ENCODE data around the gene KNSTRN. TPM values are rescaled to one million over a fixed set of nuclear protein-coding genes. Genes with fewer than 3 reads are reported as not detected.
A peak's percentile ranks its signal among the peaks of the same experiment; 100 is the strongest.

Gene KNSTRN
- total RNA-seq, 1 donor from 2014 or later: 26.0 TPM

DNA sequence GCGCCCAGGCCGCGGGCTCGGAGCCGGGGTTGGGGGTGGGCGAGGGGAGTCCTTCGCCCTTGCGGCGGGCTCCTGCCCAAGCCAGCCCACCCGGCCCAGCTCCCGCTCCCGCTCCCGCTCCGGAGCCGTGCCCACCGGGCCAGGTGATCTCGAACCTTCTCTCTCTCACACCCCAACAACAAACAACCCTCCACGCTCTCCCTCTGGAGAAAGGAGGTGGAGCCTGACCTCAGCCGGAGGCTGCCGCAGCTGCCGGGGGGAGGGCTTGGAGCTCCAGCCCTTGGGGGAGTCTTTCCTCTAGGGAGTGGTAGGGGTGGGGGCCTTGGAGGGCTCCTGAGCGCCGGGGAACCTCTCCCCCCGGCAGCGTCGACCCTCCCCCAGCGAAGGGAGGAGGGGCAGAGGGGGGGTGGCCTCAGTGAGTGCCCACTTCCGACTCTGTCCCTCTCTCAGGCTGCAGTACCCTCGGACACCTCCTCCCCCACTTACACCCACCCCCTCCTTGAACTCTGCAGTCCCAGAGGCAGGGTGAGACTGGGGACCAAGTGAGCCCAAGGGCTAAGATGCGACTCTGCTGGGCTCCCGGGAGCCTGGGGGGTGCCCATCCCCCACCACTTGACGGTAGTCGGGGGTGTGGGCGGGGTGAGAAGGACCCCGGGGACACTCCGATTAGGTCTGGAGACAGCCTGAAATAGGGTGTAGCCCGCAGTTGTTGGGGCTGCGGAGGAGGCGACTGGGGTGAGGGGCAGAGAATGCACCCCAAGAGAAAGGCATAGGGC is 53.8 kb downstream of the KNSTRN start:
- no peak overlapping the region for H3K27ac Mint-ChIP-seq (ENCODE audit: unreplicated experiment)
- TF ChIP-seq, protein P1, sequence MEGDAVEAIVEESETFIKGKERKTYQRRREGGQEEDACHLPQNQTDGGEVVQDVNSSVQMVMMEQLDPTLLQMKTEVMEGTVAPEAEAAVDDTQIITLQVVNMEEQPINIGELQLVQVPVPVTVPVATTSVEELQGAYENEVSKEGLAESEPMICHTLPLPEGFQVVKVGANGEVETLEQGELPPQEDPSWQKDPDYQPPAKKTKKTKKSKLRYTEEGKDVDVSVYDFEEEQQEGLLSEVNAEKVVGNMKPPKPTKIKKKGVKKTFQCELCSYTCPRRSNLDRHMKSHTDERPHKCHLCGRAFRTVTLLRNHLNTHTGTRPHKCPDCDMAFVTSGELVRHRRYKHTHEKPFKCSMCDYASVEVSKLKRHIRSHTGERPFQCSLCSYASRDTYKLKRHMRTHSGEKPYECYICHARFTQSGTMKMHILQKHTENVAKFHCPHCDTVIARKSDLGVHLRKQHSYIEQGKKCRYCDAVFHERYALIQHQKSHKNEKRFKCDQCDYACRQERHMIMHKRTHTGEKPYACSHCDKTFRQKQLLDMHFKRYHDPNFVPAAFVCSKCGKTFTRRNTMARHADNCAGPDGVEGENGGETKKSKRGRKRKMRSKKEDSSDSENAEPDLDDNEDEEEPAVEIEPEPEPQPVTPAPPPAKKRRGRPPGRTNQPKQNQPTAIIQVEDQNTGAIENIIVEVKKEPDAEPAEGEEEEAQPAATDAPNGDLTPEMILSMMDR (IDR thresholded peaks at IDR 0.05; ENCODE audit: unreplicated experiment): no peak
- no peaks in the 10 kb centered on the region for H3K36me3 Mint-ChIP-seq (ENCODE audit: low read depth, unreplicated experiment)
- H3K9me3 Mint-ChIP-seq (ENCODE audit: unreplicated experiment): no peaks in the 10 kb centered on the region
- peak overlapping the region; percentile 76 for H3K4me3 Mint-ChIP-seq (ENCODE audit: unreplicated experiment)
- peaks cover 38% of the 10 kb centered on the region for H3K27me3 Mint-ChIP-seq (ENCODE audit: unreplicated experiment)
- H3K4me1 Mint-ChIP-seq (ENCODE audit: unreplicated experiment): peaks cover 22% of the 10 kb centered on the region
- no peak for DNase-seq (ENCODE audit: low spot score)

DNA sequence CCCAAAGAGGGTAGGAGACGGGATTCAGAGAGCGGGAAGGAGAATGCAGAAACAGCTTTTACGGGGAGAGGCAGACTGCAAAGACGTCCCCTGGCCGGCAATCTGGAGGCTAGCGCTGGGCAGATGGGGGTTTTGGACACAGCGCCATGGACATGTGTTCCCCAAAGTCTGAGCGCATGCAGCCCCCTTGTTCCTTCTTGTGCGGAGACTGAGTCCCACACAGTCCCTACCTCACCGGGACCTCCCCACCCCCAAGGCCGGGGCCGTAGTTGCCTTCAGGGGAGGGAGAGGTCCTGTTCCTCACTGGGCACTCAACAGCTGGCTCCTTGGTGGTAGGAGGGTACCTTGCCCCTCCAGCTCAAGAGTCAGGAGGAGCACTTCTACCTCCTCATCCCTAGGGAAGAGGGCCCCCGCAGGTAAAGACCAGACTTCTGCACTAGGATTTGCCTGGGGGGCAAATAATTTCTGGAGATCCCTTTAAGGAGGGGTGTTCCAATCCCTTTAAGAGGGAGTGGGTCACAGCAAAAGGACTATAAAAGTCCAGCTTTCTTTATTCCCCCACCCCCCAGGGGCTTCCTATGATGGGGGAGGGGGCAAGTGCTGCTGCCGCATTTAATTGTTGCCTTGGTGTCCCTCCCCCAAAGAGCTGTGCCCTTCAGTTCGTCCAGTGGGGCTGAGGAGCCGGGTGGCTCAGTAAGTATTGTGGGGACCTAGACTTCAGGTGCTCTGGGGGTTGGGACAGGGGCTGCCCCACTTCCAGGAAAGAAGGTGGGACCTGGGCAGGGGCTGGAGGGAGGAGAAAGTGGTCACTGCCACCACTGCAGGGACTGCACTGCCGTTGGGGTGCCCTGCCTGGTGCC is 54.6 kb downstream of the KNSTRN start:
- H3K4me1 Mint-ChIP-seq (ENCODE audit: unreplicated experiment): peaks cover 22% of the 10 kb centered on the region
- no peaks in the 10 kb centered on the region for H3K9me3 Mint-ChIP-seq (ENCODE audit: unreplicated experiment)
- H3K27me3 Mint-ChIP-seq (ENCODE audit: unreplicated experiment): peaks cover 38% of the 10 kb centered on the region
- no peaks in the 10 kb centered on the region for H3K36me3 Mint-ChIP-seq (ENCODE audit: low read depth, unreplicated experiment)
- TF ChIP-seq, protein P1 (IDR thresholded peaks at IDR 0.05; ENCODE audit: unreplicated experiment): no peak
- H3K27ac Mint-ChIP-seq (ENCODE audit: unreplicated experiment): no peak overlapping the region
- no peak for DNase-seq (ENCODE audit: low spot score)
- peak overlapping the region; percentile 76 for H3K4me3 Mint-ChIP-seq (ENCODE audit: unreplicated experiment)

DNA sequence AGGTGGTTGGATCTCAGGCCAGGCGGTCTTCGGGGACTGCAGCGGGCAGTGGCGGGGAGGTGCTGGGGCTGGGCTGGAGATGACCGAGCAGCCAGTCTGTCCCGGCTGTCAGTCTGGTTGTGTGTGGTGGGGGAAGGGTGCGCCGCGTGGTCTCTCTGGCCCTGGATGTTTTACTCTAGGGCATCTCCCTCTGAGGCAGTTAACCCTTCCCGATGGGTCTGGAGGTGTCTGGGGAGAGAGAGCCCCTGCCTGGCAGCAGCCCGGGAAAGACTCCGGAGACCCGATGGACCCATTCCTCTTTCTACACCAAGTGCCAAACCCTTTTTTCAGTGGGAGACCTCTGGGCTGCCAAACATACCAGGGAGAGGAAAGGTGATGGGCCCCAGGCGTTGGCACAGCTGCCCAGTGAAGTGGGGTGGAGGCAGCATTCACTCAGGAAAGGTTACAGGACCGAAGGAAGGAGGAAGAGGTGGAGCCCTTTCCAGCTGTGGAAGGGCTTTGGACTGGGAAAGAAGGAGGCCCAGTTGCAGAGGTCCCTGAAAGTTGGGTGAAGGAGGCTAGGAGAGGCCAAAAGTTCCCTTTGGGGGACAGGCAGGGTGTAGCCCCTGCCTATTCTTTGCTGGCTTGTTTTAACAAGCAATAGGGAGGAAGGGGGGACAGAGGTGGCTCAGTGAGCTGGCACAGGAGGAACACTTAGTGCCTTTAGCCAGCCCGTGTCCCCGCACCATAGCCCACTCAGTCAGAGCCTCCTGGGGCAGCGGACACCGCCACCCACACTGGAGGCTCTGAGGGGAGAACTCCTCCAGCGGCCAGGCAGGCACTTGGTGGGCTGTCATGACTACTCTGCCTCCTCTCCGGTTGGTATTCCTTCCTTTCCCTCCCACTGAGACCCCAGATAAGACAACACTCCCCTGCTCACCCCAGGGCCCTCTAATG is 55.5 kb downstream of the KNSTRN start:
- Mint-ChIP-seq H3K27me3 (ENCODE audit: unreplicated experiment) (peaks cover 44% of the 10 kb centered on the region), H3K36me3 (ENCODE audit: low read depth, unreplicated experiment) (peaks cover 3% of the 10 kb centered on the region), H3K27ac (ENCODE audit: unreplicated experiment) (peak overlapping the region; percentile 42), H3K4me3 (ENCODE audit: unreplicated experiment) (peak overlapping the region; percentile 73), H3K9me3 (ENCODE audit: unreplicated experiment) (no peaks in the 10 kb centered on the region), H3K4me1 (ENCODE audit: unreplicated experiment) (peaks cover 29% of the 10 kb centered on the region)
- TF ChIP-seq, protein P1 (IDR thresholded peaks at IDR 0.05; ENCODE audit: unreplicated experiment): no peak
- DNase-seq (ENCODE audit: low spot score): no peak

DNA sequence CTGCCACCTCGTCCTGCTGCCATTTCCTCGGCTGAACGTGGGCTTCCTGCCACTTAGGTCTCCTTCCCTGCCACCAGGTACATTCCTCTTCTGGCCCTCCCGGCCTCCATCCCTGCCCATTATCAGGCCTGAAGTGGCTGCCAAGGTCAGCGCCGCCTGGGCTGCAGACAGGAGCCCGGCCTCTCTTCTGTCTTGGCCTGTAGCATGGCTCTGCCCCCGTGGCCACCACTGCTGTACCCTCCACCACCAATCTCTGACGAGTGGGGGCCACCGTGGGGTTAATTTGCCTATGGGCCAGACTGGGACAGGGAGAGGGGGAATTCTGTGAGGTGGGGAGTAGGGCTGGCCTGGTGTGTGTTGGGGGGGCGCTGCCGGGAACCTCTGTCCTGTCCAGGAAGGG is 56.2 kb downstream of the KNSTRN start:
- peaks cover 36% of the 10 kb centered on the region for H3K4me1 Mint-ChIP-seq (ENCODE audit: unreplicated experiment)
- TF ChIP-seq, protein P1 (IDR thresholded peaks at IDR 0.05; ENCODE audit: unreplicated experiment): no peak
- no peaks in the 10 kb centered on the region for H3K9me3 Mint-ChIP-seq (ENCODE audit: unreplicated experiment)
- H3K27me3 Mint-ChIP-seq (ENCODE audit: unreplicated experiment): peaks cover 44% of the 10 kb centered on the region
- peak overlapping the region; percentile 73 for H3K4me3 Mint-ChIP-seq (ENCODE audit: unreplicated experiment)
- peak overlapping the region; percentile 42 for H3K27ac Mint-ChIP-seq (ENCODE audit: unreplicated experiment)
- no peak for DNase-seq (ENCODE audit: low spot score)
- H3K36me3 Mint-ChIP-seq (ENCODE audit: low read depth, unreplicated experiment): peaks cover 3% of the 10 kb centered on the region
